ENCODE results near the gene ZNF511. TPM values are rescaled to one million over a fixed set of nuclear protein-coding genes. Genes with fewer than 3 reads are reported as not detected.

ZNF511 gene
- total RNA-seq, 1 experiment from 2014 or later, result 37.9 TPM

DNA sequence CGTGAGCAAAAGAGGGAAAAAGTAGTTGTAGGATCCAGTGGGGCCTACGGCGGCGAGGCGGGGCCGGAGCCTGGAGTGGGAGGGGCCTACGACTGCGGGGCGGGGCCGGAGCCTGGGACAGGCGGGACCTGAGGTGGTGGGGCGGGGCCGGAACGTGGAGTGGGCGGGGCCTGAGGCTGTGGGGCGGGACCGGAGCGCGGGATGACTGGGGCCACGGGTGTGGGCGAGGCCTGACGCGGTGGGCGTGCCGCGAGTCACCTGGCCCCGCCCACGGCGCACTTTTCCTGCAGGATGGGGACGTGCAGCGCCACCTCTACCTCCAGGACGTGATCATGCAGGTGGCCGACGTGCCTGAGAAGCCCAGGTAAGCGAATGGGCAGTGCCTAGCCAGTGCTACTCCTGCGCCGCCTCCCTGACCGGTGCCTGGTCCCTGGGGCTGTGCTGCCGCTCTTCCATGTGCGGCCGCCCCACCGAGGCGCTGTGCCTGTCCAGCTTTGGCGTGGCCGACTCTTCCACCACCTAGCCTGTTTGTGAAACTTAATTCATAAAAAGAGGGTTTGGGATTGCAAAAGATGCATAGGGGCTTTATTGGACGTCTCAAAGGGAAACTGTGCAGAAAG is 496 bp downstream of the ZNF511 start:
- peak in 1 of 2 experiments; percentile 92 for DNase-seq (ENCODE audit: low read depth in 1 of 2, low spot score in 2 of 2)
- H3K27ac ChIP-seq, result peak overlapping the region; percentile 92
- peaks cover 8% of the 10 kb centered on the region for H3K4me1 ChIP-seq (replicated peaks)
- H3K4me3 ChIP-seq, result peak overlapping the region; percentile 98
- no peaks in the 10 kb centered on the region for H3K27me3 ChIP-seq (replicated peaks)
- H3K9me3 ChIP-seq (replicated peaks), result no peaks in the 10 kb centered on the region
- H3K36me3 ChIP-seq, result peaks cover 45% of the 10 kb centered on the region

DNA sequence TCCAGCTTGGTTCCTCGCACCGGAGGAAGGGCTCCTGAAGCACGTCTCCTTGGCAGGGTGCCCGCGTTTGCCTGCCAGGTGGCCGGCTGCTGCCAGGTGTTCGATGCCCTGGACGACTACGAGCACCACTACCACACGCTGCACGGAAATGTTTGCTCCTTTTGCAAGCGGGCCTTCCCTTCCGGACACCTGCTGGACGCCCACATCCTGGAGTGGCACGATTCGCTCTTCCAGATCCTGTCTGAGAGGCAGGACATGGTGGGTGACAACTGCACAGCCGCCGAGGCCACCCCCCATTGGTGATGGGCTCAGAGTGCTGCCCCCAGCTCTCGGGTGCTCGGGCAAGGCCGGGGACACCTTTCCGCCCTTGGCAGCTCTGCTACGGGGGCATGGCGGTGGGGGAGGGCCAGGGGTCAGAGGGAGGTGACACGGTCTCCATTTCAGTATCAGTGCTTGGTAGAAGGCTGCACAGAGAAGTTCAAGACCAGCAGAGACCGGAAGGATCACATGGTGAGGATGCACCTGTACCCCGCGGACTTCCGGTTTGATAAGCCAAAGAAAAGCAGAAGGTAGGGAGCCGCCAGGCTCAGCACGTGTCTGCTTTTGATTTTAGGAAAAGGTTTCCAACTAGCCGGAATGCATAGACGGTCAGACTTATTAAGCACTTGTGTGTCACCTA is 1.1 kb downstream of the ZNF511 start:
- no peak for DNase-seq (ENCODE audit: low read depth in 1 of 2, low spot score in 2 of 2)
- Histone ChIP-seq H3K27ac (no peak overlapping the region), H3K4me1 (replicated peaks) (peaks cover 8% of the 10 kb centered on the region)

DNA sequence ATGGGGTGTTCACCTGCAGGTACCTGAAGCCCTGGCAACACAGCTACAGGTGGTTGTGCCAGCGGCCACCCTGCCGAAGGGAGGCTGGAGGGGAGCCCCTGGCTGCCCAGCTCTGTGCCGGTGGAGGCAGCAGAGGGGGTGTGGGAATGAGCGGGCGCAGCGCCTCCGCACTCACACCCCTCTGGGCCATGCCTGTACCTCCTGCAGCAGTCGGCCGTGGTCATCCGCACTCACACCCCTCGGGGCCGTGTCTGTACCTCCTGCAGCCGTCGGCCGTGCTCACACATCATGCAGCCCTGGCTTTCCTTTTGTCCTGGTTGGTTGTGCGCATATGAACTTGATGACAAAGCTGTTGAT is 1.7 kb downstream of the ZNF511 start:
- no peak for DNase-seq (ENCODE audit: low read depth in 1 of 2, low spot score in 2 of 2)
- Histone ChIP-seq H3K27me3 (replicated peaks) (no peaks in the 10 kb centered on the region), H3K27ac (no peak overlapping the region), H3K9me3 (replicated peaks) (no peaks in the 10 kb centered on the region), H3K4me1 (replicated peaks) (peaks cover 8% of the 10 kb centered on the region), H3K4me3 (no peak overlapping the region), H3K36me3 (peaks cover 45% of the 10 kb centered on the region)

More for the DNA sequence above, 1.1 kb downstream of the ZNF511 start:
- Histone ChIP-seq H3K4me3 (no peak overlapping the region; the same call in 1 of the 2 replicates), H3K27me3 (replicated peaks) (no peaks in the 10 kb centered on the region), H3K9me3 (replicated peaks) (no peaks in the 10 kb centered on the region), H3K36me3 (peaks cover 45% of the 10 kb centered on the region)

GRCh38 chr10:133310789-133311188 is 2.1 kb downstream of the ZNF511 start:
- Histone ChIP-seq H3K36me3 (peaks cover 45% of the 10 kb centered on the region), H3K4me3 (no peak overlapping the region), H3K27ac (no peak overlapping the region), H3K9me3 (replicated peaks) (no peaks in the 10 kb centered on the region), H3K27me3 (replicated peaks) (no peaks in the 10 kb centered on the region), H3K4me1 (replicated peaks) (peaks cover 8% of the 10 kb centered on the region)
- DNase-seq (ENCODE audit: low read depth in 1 of 2, low spot score in 2 of 2), result no peak

DNA sequence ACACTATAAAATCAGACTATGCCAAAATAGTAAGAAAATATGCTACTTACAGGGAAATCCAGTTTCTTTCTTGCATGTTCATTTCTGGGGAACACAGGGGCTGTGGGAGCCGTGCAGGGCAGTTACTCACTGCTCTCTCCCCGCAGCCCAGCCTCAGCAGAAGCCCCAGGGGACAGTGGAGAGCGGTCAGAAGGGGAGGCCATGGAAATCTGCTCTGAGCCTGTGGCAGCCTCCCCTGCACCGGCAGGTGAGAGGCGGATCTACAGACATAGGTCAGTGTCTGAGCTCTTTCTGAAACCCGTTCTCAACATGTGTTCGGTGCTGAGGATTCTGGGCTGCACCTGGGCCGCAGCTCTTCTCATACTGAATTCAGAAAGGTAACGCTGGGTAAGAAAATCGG is 2.9 kb downstream of the ZNF511 start:
- Histone ChIP-seq H3K27me3 (replicated peaks) (no peaks in the 10 kb centered on the region), H3K27ac (no peak overlapping the region), H3K9me3 (replicated peaks) (no peaks in the 10 kb centered on the region), H3K4me3 (no peak overlapping the region), H3K4me1 (replicated peaks) (peaks cover 8% of the 10 kb centered on the region), H3K36me3 (peaks cover 45% of the 10 kb centered on the region)
- no peak for DNase-seq (ENCODE audit: low read depth in 1 of 2, low spot score in 2 of 2)

GRCh38 chr10:133312016-133312768 is 3.5 kb downstream of the ZNF511 start:
- Histone ChIP-seq H3K27me3 (replicated peaks) (no peaks in the 10 kb centered on the region), H3K4me3 (no peak overlapping the region)
- DNase-seq (ENCODE audit: low read depth in 1 of 2, low spot score in 2 of 2), result no peak

DNA sequence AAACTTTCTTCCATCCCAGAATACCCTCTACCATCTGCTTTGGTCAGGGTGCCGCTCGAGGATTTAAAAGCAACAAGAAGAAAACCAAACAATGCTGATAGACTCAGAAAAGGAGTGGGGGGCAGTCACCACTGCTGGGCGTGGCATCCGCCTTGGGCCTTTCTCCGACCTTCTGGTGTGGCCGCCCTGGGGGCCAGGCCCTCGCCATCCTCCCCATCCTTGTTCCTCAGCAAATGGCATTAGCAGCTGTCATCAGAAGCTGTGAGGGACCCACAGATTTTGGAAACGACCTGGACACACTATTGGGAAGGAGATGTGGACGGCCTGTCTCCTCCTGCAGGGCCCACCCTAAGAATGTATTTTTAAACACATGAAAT is 4.0 kb downstream of the ZNF511 start:
- Histone ChIP-seq H3K9me3 (replicated peaks) (no peaks in the 10 kb centered on the region), H3K36me3 (peaks cover 39% of the 10 kb centered on the region), H3K4me1 (replicated peaks) (no peaks in the 10 kb centered on the region; the same call in 1 of the 2 replicates), H3K27ac (no peak overlapping the region), H3K27me3 (replicated peaks) (no peaks in the 10 kb centered on the region), H3K4me3 (no peak overlapping the region)
- DNase-seq (ENCODE audit: low read depth in 1 of 2, low spot score in 2 of 2), result no peak

More at GRCh38 chr10:133312016-133312768, 3.5 kb downstream of the ZNF511 start:
- Histone ChIP-seq H3K36me3 (peaks cover 41% of the 10 kb centered on the region), H3K9me3 (replicated peaks) (no peaks in the 10 kb centered on the region), H3K4me1 (replicated peaks) (peaks cover 5% of the 10 kb centered on the region), H3K27ac (no peak overlapping the region)

- Histone ChIP-seq H3K9me3 (replicated peaks) (no peaks in the 10 kb centered on the region), H3K4me1 (replicated peaks) (no peaks in the 10 kb centered on the region; the same call in 1 of the 2 replicates), H3K36me3 (peaks cover 36% of the 10 kb centered on the region), H3K27ac (no peak overlapping the region), H3K4me3 (no peak overlapping the region), H3K27me3 (replicated peaks) (no peaks in the 10 kb centered on the region)
- no peak for DNase-seq (ENCODE audit: low read depth in 1 of 2, low spot score in 2 of 2)
Observed at GRCh38 chr10:133313192-133313591, 4.5 kb downstream of the ZNF511 start.

DNA sequence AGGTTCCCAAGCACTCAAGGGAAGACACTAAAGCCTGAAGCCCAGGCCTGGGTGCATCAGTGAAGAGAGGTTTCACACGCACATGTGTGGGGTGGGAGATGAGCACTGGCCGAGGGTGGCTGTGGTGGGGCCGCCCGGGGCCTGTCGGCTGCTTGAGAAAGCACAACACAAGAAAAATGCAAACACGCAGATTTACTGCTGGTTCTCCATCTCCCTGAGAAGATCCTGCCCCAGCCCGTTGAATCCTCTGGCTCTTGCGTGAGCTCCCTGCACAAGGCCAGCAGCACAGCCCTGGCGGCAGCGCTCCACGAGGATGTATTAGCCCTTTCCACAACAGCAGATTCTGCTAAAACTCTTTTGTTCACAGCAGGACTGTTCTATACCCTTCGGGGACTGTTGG is 6.2 kb downstream of the ZNF511 start:
- peaks cover 5% of the 10 kb centered on the region for H3K4me1 ChIP-seq (replicated peaks)
- no peak overlapping the region for H3K27ac ChIP-seq
- peaks cover 21% of the 10 kb centered on the region for H3K36me3 ChIP-seq
- DNase-seq (ENCODE audit: low read depth in 1 of 2, low spot score in 2 of 2), result no peak
- H3K9me3 ChIP-seq (replicated peaks), result no peaks in the 10 kb centered on the region
- no peaks in the 10 kb centered on the region for H3K27me3 ChIP-seq (replicated peaks)
- H3K4me3 ChIP-seq, result no peak overlapping the region

GRCh38 chr10:133315847-133316246 is 7.1 kb downstream of the ZNF511 start:
- no peaks in the 10 kb centered on the region for H3K9me3 ChIP-seq (replicated peaks)
- peaks cover 13% of the 10 kb centered on the region for H3K36me3 ChIP-seq
- no peak overlapping the region for H3K27ac ChIP-seq
- peaks cover 5% of the 10 kb centered on the region for H3K4me1 ChIP-seq (replicated peaks)
- H3K27me3 ChIP-seq (replicated peaks), result no peaks in the 10 kb centered on the region
- no peak for DNase-seq (ENCODE audit: low read depth in 1 of 2, low spot score in 2 of 2)
- no peak overlapping the region for H3K4me3 ChIP-seq

DNA sequence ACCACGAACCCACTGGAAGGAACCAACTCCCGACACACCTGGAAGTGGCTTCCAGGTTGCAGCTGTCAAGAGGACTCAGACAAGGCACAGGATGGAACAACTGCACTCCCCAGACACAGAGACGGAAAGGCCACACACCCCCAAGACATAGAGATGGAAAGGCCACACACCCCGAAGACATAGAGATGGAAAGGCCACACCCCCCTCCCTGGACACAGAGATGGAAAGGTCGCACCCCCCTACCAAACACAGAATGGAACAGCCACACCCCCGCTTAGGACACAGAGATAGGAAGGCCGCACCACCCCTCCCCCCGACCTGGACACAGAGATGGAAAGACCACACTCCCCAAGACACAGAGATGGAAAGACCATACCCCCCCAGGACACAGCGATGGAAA is 7.6 kb downstream of the ZNF511 start:
- Histone ChIP-seq H3K27me3 (replicated peaks) (no peaks in the 10 kb centered on the region), H3K9me3 (replicated peaks) (no peaks in the 10 kb centered on the region), H3K4me3 (no peak overlapping the region), H3K4me1 (replicated peaks) (peaks cover 5% of the 10 kb centered on the region), H3K27ac (no peak overlapping the region), H3K36me3 (peaks cover 9% of the 10 kb centered on the region)
- DNase-seq (ENCODE audit: low read depth in 1 of 2, low spot score in 2 of 2), result no peak

DNA sequence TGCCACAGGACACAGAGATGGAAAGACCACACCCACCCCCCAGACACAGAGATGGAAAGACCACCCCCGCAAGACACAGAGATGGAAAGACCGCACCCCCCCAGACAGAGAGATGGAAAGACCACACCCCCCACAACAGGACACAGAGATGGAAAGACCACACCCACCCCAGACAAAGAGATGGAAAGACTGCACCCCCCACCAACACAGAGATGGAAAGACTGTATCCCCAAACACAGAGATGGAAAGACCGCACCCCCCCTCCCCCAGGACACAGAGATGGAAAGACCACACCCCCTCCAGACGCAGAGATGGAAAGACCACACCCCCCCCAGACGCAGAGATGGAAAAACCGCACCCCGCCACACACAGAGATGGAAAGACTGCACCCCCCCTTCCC is 8.0 kb downstream of the ZNF511 start:
- H3K9me3 ChIP-seq (replicated peaks), result no peaks in the 10 kb centered on the region
- H3K27me3 ChIP-seq (replicated peaks), result no peaks in the 10 kb centered on the region
- H3K4me1 ChIP-seq (replicated peaks), result peaks cover 5% of the 10 kb centered on the region
- peaks cover 9% of the 10 kb centered on the region for H3K36me3 ChIP-seq
- H3K4me3 ChIP-seq, result no peak overlapping the region
- no peak for DNase-seq (ENCODE audit: low read depth in 1 of 2, low spot score in 2 of 2)
- no peak overlapping the region for H3K27ac ChIP-seq

DNA sequence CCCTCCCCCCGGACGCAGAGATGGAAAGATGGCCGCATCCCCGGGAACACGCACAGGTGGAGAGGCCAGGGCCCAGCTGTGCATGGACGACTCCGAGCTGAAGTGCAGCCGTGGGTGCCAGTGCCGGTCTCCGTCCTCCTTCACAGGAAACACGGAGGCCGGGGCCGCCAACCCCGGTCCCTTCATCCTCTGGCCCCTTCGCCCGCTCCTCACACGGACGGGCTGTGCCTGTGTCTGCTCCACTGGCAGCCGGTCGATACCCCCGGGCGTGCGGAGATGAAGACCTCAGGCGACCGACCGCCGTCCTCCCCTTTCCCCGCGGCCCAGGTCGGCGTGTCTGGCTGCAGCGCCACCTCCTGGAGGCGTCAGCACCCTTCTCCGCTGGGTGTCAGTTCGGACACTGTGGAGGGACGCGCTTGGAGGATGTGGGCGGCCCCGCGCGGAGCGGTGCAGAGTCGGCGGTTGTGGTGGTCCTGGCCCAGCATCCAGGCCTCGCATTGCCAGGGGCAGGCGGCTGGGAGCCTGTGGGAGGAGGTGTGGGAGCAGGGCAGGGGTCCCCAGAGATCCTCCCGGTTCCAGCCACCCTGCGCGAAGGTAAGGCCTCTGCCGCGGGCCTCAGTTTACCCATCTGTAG is 9.9 kb downstream of the ZNF511 start:
- peak overlapping the region; percentile 23; the same call in 1 of the 2 replicates for H3K4me3 ChIP-seq
- DNase-seq (ENCODE audit: low read depth in 1 of 2, low spot score in 2 of 2), result peak in 1 of 2 experiments; percentile 53

More for the DNA sequence above, 9.9 kb downstream of the ZNF511 start:
- H3K36me3 ChIP-seq, result no peaks in the 10 kb centered on the region; the same call in 1 of the 2 replicates
- no peaks in the 10 kb centered on the region for H3K27me3 ChIP-seq (replicated peaks)
- H3K27ac ChIP-seq, result no peak overlapping the region
- peaks cover 5% of the 10 kb centered on the region for H3K4me1 ChIP-seq (replicated peaks)
- no peaks in the 10 kb centered on the region for H3K9me3 ChIP-seq (replicated peaks)

All from SJSA1 (cell line).